Measurements from ENCODE around the gene DMRTA1. TPM values are rescaled to one million over a fixed set of nuclear protein-coding genes. Genes with fewer than 3 reads are reported as not detected.
"Not testable (repeated sequence)": the region's sequence is repeated elsewhere in the genome, so short reads cannot be mapped to it uniquely, and the experiment has no call there.

DMRTA1 gene
- total RNA-seq, 2 experiments from 2014 or later, result not detected

- Mint-ChIP-seq H3K4me1 (ENCODE audit: low read depth) (no peaks in the 10 kb centered on the region), H3K9me3 (no peaks in the 10 kb centered on the region), H3K36me3 (ENCODE audit: low read depth) (no peaks in the 10 kb centered on the region), H3K27ac (no peak overlapping the region), H3K4me3 (no peak overlapping the region), H3K27me3 (peaks cover 12% of the 10 kb centered on the region)
- TF ChIP-seq CTCF (IDR thresholded peaks at IDR 0.05), result no peak
- intact Hi-C loops (cut with micrococcal nuclease), result no loop called here
- ATAC-seq (no peak), DNase-seq (no peak)
- POLR2A ChIA-PET, result no interaction called here
- CTCF ChIA-PET, result no interaction called here
Observed at GRCh38 chr9:22427226-22427880, 19.3 kb upstream of the DMRTA1 start.

GRCh38 chr9:22433691-22434090 is 12.9 kb upstream of the DMRTA1 start:
- H3K4me3 Mint-ChIP-seq, result no peak overlapping the region
- no peak overlapping the region for H3K27ac Mint-ChIP-seq
- H3K27me3 Mint-ChIP-seq, result peaks cover 9% of the 10 kb centered on the region
- ChIA-PET POLR2A (no interaction called here), CTCF (no interaction called here)
- H3K9me3 Mint-ChIP-seq, result no peaks in the 10 kb centered on the region
- intact Hi-C loops (cut with micrococcal nuclease), result no loop called here
- ATAC-seq, result no peak
- no peak for DNase-seq
- H3K36me3 Mint-ChIP-seq (ENCODE audit: low read depth), result no peaks in the 10 kb centered on the region
- TF ChIP-seq CTCF (IDR thresholded peaks at IDR 0.05), result no peak
- no peaks in the 10 kb centered on the region for H3K4me1 Mint-ChIP-seq (ENCODE audit: low read depth)

GRCh38 chr9:22435252-22435651 is 11.4 kb upstream of the DMRTA1 start:
- CTCF ChIA-PET; POLR2A ChIA-PET; H3K4me1 Mint-ChIP-seq (ENCODE audit: low read depth); DNase-seq; H3K36me3 Mint-ChIP-seq (ENCODE audit: low read depth); H3K9me3 Mint-ChIP-seq; ATAC-seq; H3K4me3 Mint-ChIP-seq; intact Hi-C loops (cut with micrococcal nuclease); H3K27ac Mint-ChIP-seq; H3K27me3 Mint-ChIP-seq: not testable (repeated sequence)

- CTCF ChIA-PET; POLR2A ChIA-PET; H3K27me3 Mint-ChIP-seq; H3K27ac Mint-ChIP-seq; H3K36me3 Mint-ChIP-seq (ENCODE audit: low read depth); intact Hi-C loops (cut with micrococcal nuclease); DNase-seq; ATAC-seq; H3K9me3 Mint-ChIP-seq; H3K4me3 Mint-ChIP-seq; H3K4me1 Mint-ChIP-seq (ENCODE audit: low read depth): not testable (repeated sequence)
Observed at GRCh38 chr9:22437461-22438067, 9.1 kb upstream of the DMRTA1 start.

GRCh38 chr9:22440841-22441240 is 5.8 kb upstream of the DMRTA1 start:
- no peak for TF ChIP-seq CTCF (IDR thresholded peaks at IDR 0.05)
- CTCF ChIA-PET, result interaction anchor here (2.0 kb wide), 1 partner anchor 12 kb away, joined by 7 read pairs; no protein-coding TSS in a partner anchor
- intact Hi-C loops (cut with micrococcal nuclease), result loop anchor here (10.0 kb wide), 1 partner anchor 326 kb away; no protein-coding TSS in a partner anchor

GRCh38 chr9:22446950-22447617 is 460 bp downstream of the DMRTA1 start:
- Mint-ChIP-seq H3K9me3 (no peaks in the 10 kb centered on the region), H3K4me1 (ENCODE audit: low read depth) (peaks cover 5% of the 10 kb centered on the region), H3K36me3 (ENCODE audit: low read depth) (no peaks in the 10 kb centered on the region), H3K4me3 (no peak overlapping the region), H3K27ac (no peak overlapping the region), H3K27me3 (peaks cover 41% of the 10 kb centered on the region)
- ChIA-PET CTCF (no interaction called here), POLR2A (no interaction called here)
- no peak for TF ChIP-seq CTCF (IDR thresholded peaks at IDR 0.05)
- ATAC-seq (peak; percentile 88), DNase-seq (peak; percentile 40)
- intact Hi-C loops (cut with micrococcal nuclease), result loop anchor here (10.0 kb wide), 1 partner anchor 332 kb away; no protein-coding TSS in a partner anchor

More at GRCh38 chr9:22440841-22441240, 5.8 kb upstream of the DMRTA1 start:
- peaks cover 12% of the 10 kb centered on the region for H3K27me3 Mint-ChIP-seq
- H3K4me3 Mint-ChIP-seq, result no peak overlapping the region
- H3K9me3 Mint-ChIP-seq, result peaks cover 7% of the 10 kb centered on the region
- ATAC-seq (no peak), DNase-seq (no peak)
- H3K27ac Mint-ChIP-seq, result no peak overlapping the region
- H3K36me3 Mint-ChIP-seq (ENCODE audit: low read depth), result no peaks in the 10 kb centered on the region
- no peaks in the 10 kb centered on the region for H3K4me1 Mint-ChIP-seq (ENCODE audit: low read depth)
- POLR2A ChIA-PET, result interaction anchor here (0.6 kb wide), 2 partner anchors 378 to 877 kb away, joined by 3 read pairs; no protein-coding TSS in a partner anchor

Measured in activated CD8-positive, alpha-beta T cell treated with anti-CD3 and anti-CD28 coated beads for 36 hours (primary cell).